A549 treated with dexamethasone at 1 μM for 4 hours (cell line): ENCODE results near the gene SBF2. TPM values are rescaled to one million over a fixed set of nuclear protein-coding genes. Genes with fewer than 3 reads are reported as not detected.

Experiments used
- total RNA-seq: library from RNA; stranded (reverse); fragments of 200-300 nt; extraction: Qiagen RNA extraction; gene quantifications from 5 replicates; pipeline ENCODE4 v1.2.3, GENCODE V29; 2022

SBF2 gene
- 11.6 to 15.8 TPM (median 12.6 TPM) in 5 replicates for total RNA-seq

DNA sequence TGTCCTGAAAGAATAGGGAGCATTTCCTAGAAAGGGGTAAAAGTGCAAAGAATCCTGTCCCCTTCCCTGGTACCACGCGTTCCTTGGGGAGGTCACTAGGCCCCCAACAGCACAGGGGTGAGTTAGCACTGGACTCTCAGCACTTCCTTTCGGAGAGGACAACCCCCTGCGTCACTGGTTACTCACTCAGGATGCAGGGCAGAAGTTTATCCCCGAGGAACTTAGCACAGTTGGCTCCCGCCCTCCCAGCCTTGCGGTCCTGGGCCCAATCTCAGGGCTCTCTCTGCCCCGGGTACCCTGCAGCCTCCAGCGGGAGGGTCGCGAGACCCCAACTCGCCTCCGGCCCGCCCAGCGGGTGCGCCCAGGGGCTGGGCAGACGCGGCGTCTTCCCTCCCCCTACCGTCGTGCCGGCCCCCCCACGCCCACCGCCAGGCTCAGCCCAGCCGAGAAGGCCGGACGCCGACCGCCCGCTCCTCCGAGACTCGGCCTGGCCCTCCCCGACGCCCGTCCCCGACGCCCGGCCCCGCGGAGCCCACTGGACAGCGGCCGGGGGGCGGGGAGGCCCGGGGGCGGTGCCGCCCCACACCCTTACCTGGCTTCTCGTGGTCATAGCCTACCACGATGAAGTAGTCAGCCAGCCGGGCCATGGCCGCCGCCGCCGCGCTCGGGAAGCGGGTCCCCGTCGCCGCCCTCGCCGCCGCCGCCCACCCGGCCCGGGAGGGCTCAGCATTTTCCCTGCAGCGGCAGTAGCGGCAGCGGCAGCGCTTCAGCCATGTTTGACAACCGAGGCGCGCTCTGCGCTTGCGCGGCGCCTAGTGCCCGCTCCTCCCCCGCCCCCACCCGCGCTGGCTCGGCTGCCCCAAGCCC, at the start of gene SBF2:
SBF2 (minus strand) TSS at position 797 of the 867 bp plus-strand sequence; CDS start at position 647, 150 bp downstream.

GRCh38 chr11:10304495-10305261, 10.7 kb upstream of the SBF2 start, which contains the start of gene ADM:
Gene ADM (plus strand): TSS chr11:10305073. CDS start chr11:10305701, 628 bp downstream.

Other genes with a start within 250 kb of the SBF2 start
- 89.2 to 149 TPM (median 102 TPM) in 5 replicates for gene ADM, start 10.9 kb upstream of the SBF2 start, total RNA-seq
- gene AMPD3, start 161.0 kb upstream of the SBF2 start, total RNA-seq = 6.3 to 8.9 TPM (median 6.8 TPM) in 5 replicates
- gene RNF141, start 247.0 kb upstream of the SBF2 start, total RNA-seq = 20.9 to 34.2 TPM (median 31.2 TPM) in 5 replicates